Measurements from ENCODE around the gene FOXL3. TPM values are rescaled to one million over a fixed set of nuclear protein-coding genes. Genes with fewer than 3 reads are reported as not detected.

FOXL3 gene
- total RNA-seq, 1 experiment from 2014 or later, result not detected

GRCh38 chr7:240887-241421 is 49.0 kb upstream of the FOXL3 start:
- H2AK5ac ChIP-seq (ENCODE audit: insufficient read length, low read length), result no peak overlapping the region
- no peak overlapping the region for H2BK12ac ChIP-seq (ENCODE audit: insufficient read length, low read depth, low read length)
- H3K9me3 Mint-ChIP-seq, result peaks cover 2 to 3% of the 10 kb centered on the region in 2 experiments; a peak in 1 of 5 replicates
- no peak overlapping the region for H2BK15ac ChIP-seq (ENCODE audit: low read depth, low read length)
- H3K79me1 ChIP-seq (ENCODE audit: insufficient read depth, low read depth, low read length, poor library complexity, severe bottlenecking), result no peaks in the 10 kb centered on the region
- no peak overlapping the region for H3T11ph ChIP-seq (ENCODE audit: low read length)
- H3K4me3 Mint-ChIP-seq, result no peak overlapping the region
- H3K4ac ChIP-seq (ENCODE audit: low read depth, low read length), result no peak overlapping the region
- peaks cover 4% of the 10 kb centered on the region; the same call in 1 of the 2 replicates for H3K79me2 ChIP-seq (ENCODE audit: insufficient read depth, low read length)
- H3K14ac ChIP-seq (ENCODE audit: insufficient read depth, low read length), result no peak overlapping the region; the same call in 1 of the 2 replicates
- H3K4me1 Mint-ChIP-seq, result no peaks in the 10 kb centered on the region
- peaks cover 2% of the 10 kb centered on the region; the same call in 1 of the 2 replicates for H3K27me3 Mint-ChIP-seq (ENCODE audit: low read depth)
- DNase-seq, result peak; percentile 59
- H3K18ac ChIP-seq (ENCODE audit: insufficient read length, low read depth, low read length), result no peak overlapping the region
- no peak overlapping the region for H3K56ac ChIP-seq (ENCODE audit: insufficient read length, low read depth, low read length)
- H2BK20ac ChIP-seq (ENCODE audit: low read depth, low read length, poor library complexity, severe bottlenecking), result no peak overlapping the region
- no CpG with 5 or more reads among the region's 16 CpGs for WGBS (ENCODE audit: extremely low coverage, insufficient read length, low lambda C conversion rate)
- H3K23ac ChIP-seq (ENCODE audit: insufficient read length, low read depth, low read length), result no peak overlapping the region
- H3K27me3 ChIP-seq (ENCODE audit: insufficient read depth, low read length), result no peaks in the 10 kb centered on the region
- H4K5ac ChIP-seq (ENCODE audit: insufficient read length, low read depth, low read length), result no peak overlapping the region
- no peaks in the 10 kb centered on the region for H3K23me2 ChIP-seq (ENCODE audit: insufficient read length, low read depth, low read length, poor library complexity, severe bottlenecking)
- H2BK5ac ChIP-seq (ENCODE audit: insufficient read length, low read length), result no peak overlapping the region
- no peaks in the 10 kb centered on the region for H3K9me3 ChIP-seq (ENCODE audit: control insufficient read depth, low read depth, low read length)
- H4K8ac ChIP-seq (replicated peaks; ENCODE audit: insufficient read length, low read depth, low read length), result no peak overlapping the region
- H2BK120ac ChIP-seq (ENCODE audit: low read depth, low read length, poor library complexity, severe bottlenecking), result no peak overlapping the region
- H3K27ac Mint-ChIP-seq, result no peak overlapping the region
- no peak overlapping the region for H2AFZ ChIP-seq (ENCODE audit: low read length)
- H4K20me1 ChIP-seq (ENCODE audit: control insufficient read depth, insufficient read depth, insufficient read length), result peaks cover 5% of the 10 kb centered on the region
- H3K27ac ChIP-seq (ENCODE audit: insufficient read length, low read depth, low read length), result no peak overlapping the region
- H3K4me2 ChIP-seq (ENCODE audit: insufficient read depth, insufficient read length, low read length), result no peak overlapping the region
- no peak for TF ChIP-seq CTCF (conservative IDR thresholded peaks at IDR 0.05)
- no peaks in the 10 kb centered on the region for H3K4me1 ChIP-seq (ENCODE audit: insufficient read depth, low read length)
- no peak overlapping the region for H3K9ac ChIP-seq (ENCODE audit: extremely low read depth, insufficient read length, low read length)
- H4K91ac ChIP-seq (ENCODE audit: insufficient read length, low read depth, low read length), result no peak overlapping the region
- H3K36me3 Mint-ChIP-seq (ENCODE audit: insufficient read depth in 1 of 3, low read depth in 3 of 3), result peaks cover 8 to 15% (median 14%) of the 10 kb centered on the region in 3 experiments
